ENCODE data around the gene TAF1C. TPM values are rescaled to one million over a fixed set of nuclear protein-coding genes. Genes with fewer than 3 reads are reported as not detected.

Gene TAF1C
- total and polyA plus RNA-seq, 7 donors, result 5.4 to 49.0 (median 20.7) TPM

DNA sequence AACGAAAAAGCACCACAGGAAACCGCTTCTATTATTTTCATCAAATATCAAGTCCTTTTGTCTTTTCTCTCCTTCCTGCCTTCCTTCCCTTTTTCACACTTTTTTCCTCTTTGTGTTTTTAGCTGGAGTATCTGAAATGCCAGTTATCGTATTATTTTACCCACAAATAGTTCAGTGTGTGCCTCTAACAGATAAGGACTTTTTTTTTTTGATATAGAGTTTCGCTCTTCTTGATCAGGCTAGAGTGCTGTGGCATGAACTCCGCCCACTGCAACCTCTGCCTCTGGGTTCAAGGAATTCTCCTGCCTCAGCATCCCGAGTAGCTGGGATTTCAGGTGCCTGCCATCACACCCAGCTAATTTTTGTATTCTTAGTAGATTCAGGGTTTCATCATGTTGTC lies 31.1 kb downstream of the TAF1C start:
- H3K27me3 ChIP-seq, result peaks cover 0 to 9% (median 0%) of the 10 kb centered on the region in 3 donors
- H3K9me3 ChIP-seq, result no peaks in the 10 kb centered on the region
- no peaks in the 10 kb centered on the region for H3K4me1 ChIP-seq
- no peaks in the 10 kb centered on the region for H3K36me3 ChIP-seq
- DNase-seq, result no peak
- no peak overlapping the region for H3K27ac ChIP-seq
- H3K4me3 ChIP-seq, result no peak overlapping the region
- TF ChIP-seq POLR2A (IDR thresholded peaks at IDR 0.05) (no peak), POLR2AphosphoS5 (IDR thresholded peaks at IDR 0.05) (no peak), EP300 (IDR thresholded peaks at IDR 0.05) (no peak)
- TF ChIP-seq, protein P1, sequence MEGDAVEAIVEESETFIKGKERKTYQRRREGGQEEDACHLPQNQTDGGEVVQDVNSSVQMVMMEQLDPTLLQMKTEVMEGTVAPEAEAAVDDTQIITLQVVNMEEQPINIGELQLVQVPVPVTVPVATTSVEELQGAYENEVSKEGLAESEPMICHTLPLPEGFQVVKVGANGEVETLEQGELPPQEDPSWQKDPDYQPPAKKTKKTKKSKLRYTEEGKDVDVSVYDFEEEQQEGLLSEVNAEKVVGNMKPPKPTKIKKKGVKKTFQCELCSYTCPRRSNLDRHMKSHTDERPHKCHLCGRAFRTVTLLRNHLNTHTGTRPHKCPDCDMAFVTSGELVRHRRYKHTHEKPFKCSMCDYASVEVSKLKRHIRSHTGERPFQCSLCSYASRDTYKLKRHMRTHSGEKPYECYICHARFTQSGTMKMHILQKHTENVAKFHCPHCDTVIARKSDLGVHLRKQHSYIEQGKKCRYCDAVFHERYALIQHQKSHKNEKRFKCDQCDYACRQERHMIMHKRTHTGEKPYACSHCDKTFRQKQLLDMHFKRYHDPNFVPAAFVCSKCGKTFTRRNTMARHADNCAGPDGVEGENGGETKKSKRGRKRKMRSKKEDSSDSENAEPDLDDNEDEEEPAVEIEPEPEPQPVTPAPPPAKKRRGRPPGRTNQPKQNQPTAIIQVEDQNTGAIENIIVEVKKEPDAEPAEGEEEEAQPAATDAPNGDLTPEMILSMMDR (IDR thresholded peaks at IDR 0.05), result no peak
- intact Hi-C loops (cut with DNase I), result no loop called here
- 89 to 92% methylated on average over 6 of the region's 6 CpGs for WGBS, 2 donors

DNA sequence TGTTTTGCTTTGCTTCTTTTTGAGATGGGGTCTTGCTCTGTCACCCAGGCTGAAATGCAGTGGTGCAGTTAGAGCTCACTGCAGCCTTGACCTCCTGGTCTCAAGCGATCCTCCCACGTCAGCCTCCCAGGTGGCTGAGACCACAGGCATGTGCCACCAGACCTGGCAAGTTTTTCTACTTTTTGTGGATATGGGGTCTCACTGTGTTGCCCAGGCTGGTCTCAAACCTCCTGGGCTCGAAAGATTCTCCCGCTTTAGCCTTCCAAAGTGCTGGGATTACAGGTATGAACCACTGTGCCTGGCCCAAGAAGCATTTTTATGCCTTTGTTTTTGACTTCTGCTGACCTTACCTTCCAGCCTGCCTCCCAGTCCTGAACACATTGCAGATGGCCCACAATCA lies 31.6 kb downstream of the TAF1C start:
- Histone ChIP-seq H3K27ac (no peak overlapping the region), H3K4me1 (no peaks in the 10 kb centered on the region), H3K36me3 (no peaks in the 10 kb centered on the region), H3K9me3 (no peaks in the 10 kb centered on the region), H3K27me3 (peaks cover 0 to 5% (median 0%) of the 10 kb centered on the region in 3 donors), H3K4me3 (no peak overlapping the region)
- intact Hi-C loops (cut with DNase I), result no loop called here
- no peak for DNase-seq
- TF ChIP-seq POLR2AphosphoS5 (IDR thresholded peaks at IDR 0.05) (no peak), EP300 (IDR thresholded peaks at IDR 0.05) (no peak), POLR2A (IDR thresholded peaks at IDR 0.05) (no peak)
- TF ChIP-seq, protein P1 (IDR thresholded peaks at IDR 0.05), result no peak
- WGBS, 2 donors, result 94 to 96% methylated on average over 4 of the region's 4 CpGs

DNA sequence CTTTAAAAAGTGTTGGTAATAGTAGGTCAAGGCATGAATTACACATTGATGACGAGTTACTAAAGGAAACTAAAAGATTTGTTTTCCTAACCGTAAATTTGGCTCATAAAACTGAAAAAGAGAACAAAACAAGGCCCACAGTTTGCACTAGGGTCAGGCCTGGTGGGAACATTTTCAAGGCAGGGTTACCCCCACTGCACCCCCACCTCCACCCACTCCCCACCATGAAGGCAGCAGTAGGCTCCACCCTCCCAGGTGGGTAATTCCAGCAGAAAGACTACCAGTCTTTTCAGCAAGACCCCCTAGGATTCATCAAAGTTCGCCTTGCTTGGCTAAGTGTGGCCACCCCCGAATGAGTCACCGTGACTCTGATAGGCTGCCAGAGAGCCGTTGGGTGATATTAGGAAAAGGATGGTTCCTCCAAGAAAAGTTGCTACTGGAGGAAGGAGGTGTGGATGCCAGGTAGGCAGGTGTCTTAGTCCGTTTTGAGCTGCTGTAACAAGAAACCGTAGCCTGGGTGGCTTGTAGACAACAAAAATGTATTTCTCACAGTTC lies 33.1 kb downstream of the TAF1C start:
- H3K36me3 ChIP-seq, result no peaks in the 10 kb centered on the region
- DNase-seq, result no peak
- intact Hi-C loops (cut with DNase I), result no loop called here
- H3K4me1 ChIP-seq, result no peaks in the 10 kb centered on the region
- H3K27ac ChIP-seq, result no peak overlapping the region
- H3K27me3 ChIP-seq, result no peaks in the 10 kb centered on the region
- no peaks in the 10 kb centered on the region for H3K9me3 ChIP-seq
- 58 to 73% methylated on average over 8 of the region's 8 CpGs for WGBS, 2 donors
- no peak overlapping the region for H3K4me3 ChIP-seq
- TF ChIP-seq EP300 (IDR thresholded peaks at IDR 0.05), result no peak
- TF ChIP-seq, protein P1 (IDR thresholded peaks at IDR 0.05), result no peak
- TF ChIP-seq POLR2A (IDR thresholded peaks at IDR 0.05), result no peak
- TF ChIP-seq POLR2AphosphoS5 (IDR thresholded peaks at IDR 0.05), result no peak

DNA sequence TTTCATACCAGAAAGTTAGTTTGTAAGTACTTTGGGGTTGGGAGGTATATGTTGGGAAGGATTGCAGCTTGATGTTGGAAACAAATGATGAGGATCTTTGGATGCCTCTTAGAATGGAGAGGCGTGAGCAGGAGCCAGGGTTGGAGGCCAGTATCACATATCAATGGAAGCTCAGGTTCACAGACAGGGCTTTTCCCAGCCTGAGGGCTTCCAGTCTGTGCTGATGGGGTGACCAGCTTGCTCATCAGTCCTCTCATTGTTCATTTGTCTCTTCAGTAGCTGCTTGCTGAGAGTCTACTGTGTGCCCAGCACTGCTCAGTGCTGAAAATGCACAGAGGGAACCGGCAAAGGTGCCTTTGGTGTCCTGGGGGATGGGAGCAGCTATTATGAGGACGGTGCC lies 35.9 kb downstream of the TAF1C start:
- H3K27me3 ChIP-seq, result no peaks in the 10 kb centered on the region
- 81 to 86% methylated on average over 3 of the region's 3 CpGs for WGBS, 2 donors
- TF ChIP-seq POLR2A (IDR thresholded peaks at IDR 0.05) (no peak), EP300 (IDR thresholded peaks at IDR 0.05) (no peak), POLR2AphosphoS5 (IDR thresholded peaks at IDR 0.05) (no peak)
- TF ChIP-seq, protein P1 (IDR thresholded peaks at IDR 0.05), result no peak
- no peaks in the 10 kb centered on the region for H3K36me3 ChIP-seq
- no peaks in the 10 kb centered on the region for H3K9me3 ChIP-seq
- no peak overlapping the region for H3K4me3 ChIP-seq
- peaks cover 0 to 2% (median 0%) of the 10 kb centered on the region in 4 donors for H3K4me1 ChIP-seq
- H3K27ac ChIP-seq, result no peak overlapping the region
- no peak for DNase-seq
- intact Hi-C loops (cut with DNase I), result no loop called here

Data from sigmoid colon (tissue), 7 donors.